GM10248 (cell line): ENCODE results near the gene ZNF665.
"Not testable (repeated sequence)": the region's sequence is repeated elsewhere in the genome, so short reads cannot be mapped to it uniquely, and the experiment has no call there.

ENCODE experiments used
- CTCF ChIA-PET: fragments of 300-600 bp; sonication (Branson Sonifier 250); formaldehyde crosslinking; extraction: SDS; loops from one replicate; lab custom pipeline; 2021; ENCODE audit warnings: antibody characterized with exemption; lab: Yijun Ruan, JAX
- POLR2A ChIA-PET: fragments of 350-650 bp; sonication (Branson Sonifier 250); formaldehyde crosslinking; extraction: SDS; loops from one replicate; lab custom pipeline; 2020; ENCODE audit warnings: antibody characterized with exemption; lab: Yijun Ruan, JAX
- DNase-seq: peaks from one replicate; pipeline ENCODE4 v3.0.0; 2012; ENCODE audit errors: extremely low spot score
- TF ChIP-seq, protein P1 (sequence below): IDR thresholded peaks from 2 replicates; pipeline ENCODE4 v1.5.1; 2012; ENCODE audit warnings: mild to moderate bottlenecking, low read depth; ENCODE audit errors: extremely low read depth, missing control alignments, control extremely low read depth

Gene ZNF665

DNA sequence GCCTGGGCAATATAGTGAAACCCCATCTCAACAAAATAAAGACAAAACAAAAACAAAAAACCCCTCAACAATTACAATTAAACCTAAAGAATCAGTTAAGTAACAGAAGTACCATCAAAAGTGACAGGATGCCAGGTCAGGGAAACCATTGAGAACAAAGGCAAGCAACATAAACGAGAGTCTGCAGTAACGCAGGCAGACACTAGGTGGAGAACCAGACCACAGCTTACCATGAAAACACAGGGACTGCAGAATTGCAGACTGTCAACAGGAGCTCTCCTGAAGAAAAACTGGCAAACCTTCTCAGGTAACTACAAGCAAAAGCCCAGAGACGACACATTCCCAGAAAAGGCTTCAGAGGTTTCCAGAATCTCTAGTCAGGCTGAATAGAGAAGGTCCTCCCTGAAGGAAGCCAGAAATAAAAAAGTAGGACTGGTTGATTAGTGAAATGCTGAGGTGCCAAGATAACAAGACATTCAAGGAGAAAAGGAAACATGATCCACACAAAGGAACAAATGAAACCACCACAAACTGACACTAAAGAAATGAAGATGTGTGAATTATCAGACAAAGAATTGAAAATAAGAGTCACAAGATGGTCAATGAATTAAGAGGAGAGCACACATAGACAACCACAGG lies 2.2 kb upstream of the ZNF665 start:
- ChIA-PET POLR2A (no interaction called here), CTCF (interaction anchor here (0.7 to 1.6 kb wide), 10 partner anchors 8 to 1071 kb away, joined by 3 to 4 read pairs (median 3); no protein-coding TSS in a partner anchor)
- TF ChIP-seq, protein P1, sequence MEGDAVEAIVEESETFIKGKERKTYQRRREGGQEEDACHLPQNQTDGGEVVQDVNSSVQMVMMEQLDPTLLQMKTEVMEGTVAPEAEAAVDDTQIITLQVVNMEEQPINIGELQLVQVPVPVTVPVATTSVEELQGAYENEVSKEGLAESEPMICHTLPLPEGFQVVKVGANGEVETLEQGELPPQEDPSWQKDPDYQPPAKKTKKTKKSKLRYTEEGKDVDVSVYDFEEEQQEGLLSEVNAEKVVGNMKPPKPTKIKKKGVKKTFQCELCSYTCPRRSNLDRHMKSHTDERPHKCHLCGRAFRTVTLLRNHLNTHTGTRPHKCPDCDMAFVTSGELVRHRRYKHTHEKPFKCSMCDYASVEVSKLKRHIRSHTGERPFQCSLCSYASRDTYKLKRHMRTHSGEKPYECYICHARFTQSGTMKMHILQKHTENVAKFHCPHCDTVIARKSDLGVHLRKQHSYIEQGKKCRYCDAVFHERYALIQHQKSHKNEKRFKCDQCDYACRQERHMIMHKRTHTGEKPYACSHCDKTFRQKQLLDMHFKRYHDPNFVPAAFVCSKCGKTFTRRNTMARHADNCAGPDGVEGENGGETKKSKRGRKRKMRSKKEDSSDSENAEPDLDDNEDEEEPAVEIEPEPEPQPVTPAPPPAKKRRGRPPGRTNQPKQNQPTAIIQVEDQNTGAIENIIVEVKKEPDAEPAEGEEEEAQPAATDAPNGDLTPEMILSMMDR = peak; percentile 90
- peak; percentile 66 for DNase-seq

DNA sequence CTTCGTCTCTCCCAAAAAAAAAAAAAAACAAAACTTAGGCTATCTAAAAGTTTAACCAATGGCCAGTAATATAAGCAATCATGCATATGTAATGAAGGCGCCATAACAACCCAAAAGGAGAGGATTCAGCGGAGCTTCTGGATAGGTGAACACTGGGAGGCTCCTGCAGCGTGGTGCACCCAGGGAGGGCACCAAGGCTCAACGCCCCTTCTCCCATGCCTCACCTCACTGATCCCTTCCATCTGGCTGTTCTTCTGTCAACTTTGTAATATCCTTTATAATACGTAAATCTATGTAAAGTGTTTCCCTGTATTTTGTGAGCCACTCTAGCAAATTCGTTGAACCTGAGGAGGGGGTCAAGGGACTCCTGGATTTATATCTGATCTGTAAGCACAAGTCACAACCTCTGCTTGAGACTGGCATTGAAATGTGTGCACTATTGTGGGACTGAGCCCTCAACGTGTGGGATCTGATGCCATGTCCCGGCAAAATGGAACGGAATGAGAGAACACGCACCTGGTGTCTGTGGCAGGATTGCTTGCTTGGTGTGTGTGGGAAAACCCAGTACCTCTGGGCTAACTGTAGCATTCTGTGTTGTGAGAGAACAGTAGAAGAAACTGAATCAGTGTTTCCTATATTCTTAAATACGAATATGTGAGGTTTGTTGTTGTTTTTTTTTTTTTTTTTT lies 521 bp upstream of the ZNF665 start:
- ChIA-PET POLR2A (no interaction called here), CTCF (no interaction called here)
- TF ChIP-seq, protein P1 = no peak
- no peak for DNase-seq

DNA sequence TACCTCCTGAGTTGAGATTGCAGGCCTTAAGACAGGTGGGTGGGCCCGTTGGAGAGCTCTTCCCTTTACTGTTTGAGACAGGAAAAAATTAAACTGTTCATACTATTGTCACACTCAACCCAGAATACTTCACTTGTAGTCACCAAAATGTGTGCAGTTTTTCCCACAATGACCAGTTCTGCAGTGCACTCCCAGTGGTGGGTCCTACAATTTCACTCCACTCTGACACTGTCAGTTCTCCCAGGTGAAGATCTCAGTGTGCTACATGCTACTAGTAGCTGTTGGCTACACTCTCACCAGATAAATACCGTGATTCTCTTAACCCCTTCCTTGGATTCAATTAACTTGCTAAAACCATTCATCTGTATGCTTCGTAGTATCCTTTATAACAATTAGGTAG lies 2.9 kb downstream of the ZNF665 start:
- DNase-seq = no peak
- POLR2A ChIA-PET = no interaction called here
- CTCF ChIA-PET = interaction anchor here (1.2 kb wide), 1 partner anchor 9 kb away, joined by 6 read pairs; no protein-coding TSS in a partner anchor
- TF ChIP-seq, protein P1 = no peak

DNA sequence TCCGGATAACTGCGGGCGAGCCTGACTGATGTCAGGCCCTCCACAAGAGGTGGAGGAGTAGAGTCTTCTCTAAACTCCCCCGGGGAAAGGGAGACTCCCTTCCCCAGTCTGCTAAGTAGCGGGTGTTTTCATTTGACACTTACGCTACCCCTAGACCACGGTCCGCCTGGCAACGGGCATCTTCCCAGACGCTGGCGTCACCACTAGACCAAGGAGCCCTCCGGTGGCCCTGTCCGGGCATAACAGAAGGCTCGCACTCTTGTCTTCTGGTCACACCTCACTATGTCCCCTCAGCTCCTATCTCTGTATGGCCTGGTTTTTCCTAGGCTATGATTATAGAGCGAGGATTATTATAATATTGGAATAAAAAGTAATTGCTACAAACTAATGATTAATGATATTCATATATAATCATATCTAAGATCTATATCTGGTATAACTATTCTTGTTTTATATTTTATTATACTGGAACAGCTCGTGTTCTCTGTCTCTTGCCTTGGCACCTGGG lies 3.4 kb downstream of the ZNF665 start:
- POLR2A ChIA-PET, CTCF ChIA-PET, DNase-seq: not testable (repeated sequence)

DNA sequence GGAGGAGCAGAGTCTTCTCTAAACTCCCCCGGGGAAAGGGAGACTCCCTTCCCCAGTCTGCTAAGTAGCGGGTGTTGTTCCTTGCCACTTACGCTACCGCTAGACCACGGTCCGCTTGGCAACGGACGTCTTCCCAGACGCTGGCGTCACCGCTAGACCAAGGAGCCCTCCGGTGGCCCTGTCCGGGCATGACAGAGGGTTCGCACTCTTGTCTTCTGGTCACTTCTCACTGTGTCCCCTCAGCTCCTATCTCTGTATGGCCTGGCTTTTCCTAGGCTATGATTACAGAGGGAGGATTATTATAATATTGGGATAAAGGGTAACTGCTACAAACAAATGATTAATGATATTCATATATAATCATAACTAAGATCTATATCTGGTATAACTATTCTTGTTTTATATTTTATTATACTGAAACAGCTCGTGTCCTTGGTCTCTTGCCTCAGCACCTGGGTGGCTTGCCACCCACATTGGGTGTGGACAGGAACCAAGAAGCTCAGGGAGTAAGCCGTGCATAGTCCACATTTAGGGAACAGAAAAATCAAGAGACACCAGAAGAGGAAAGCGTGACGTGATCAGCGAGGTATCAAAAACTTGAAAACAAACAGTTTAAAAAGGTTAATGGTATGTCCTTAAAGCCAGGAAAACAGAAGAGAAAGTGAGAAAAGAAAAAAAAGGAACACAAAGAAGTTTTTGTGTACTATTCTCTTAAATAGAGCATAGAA lies 7.8 kb downstream of the ZNF665 start:
- CTCF ChIA-PET, DNase-seq, POLR2A ChIA-PET: not testable (repeated sequence)
- TF ChIP-seq, protein P1 = peak; percentile 13

DNA sequence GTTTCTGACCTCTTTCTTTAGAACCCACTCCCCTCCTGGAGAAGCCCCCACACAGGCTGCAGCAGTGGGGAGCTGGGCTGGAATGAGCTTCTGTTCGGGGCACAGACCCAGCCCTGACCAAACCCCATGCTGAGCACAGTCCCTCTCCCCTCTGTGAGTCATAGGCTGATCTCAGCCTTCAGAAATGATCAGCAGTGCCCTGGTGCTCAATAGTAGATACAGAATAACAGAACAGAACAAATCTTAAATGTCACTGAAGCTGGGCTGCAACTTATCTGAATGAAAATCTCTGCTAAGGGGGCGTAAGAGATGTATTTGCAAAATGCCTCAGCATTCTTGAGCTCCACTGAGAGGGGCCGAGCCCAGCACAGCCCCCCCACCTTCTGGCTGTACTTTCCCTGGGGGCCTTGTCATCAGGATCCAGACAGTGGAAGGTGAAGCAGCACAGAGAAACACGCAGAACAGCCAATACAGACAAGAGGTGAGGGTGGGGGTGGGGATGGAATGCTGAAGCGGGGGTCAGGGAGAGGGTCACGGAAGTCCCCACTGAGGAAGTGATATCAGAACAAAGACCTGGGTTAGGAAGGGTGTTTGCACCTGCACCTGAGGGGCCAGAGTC lies 9.9 kb downstream of the ZNF665 start:
- DNase-seq = no peak
- POLR2A ChIA-PET = no interaction called here
- CTCF ChIA-PET = interaction anchor here (1.1 to 1.4 kb wide), 2 partner anchors 19 to 79 kb away, joined by 3 read pairs; no protein-coding TSS in a partner anchor

More for the DNA sequence above, 9.9 kb downstream of the ZNF665 start:
- TF ChIP-seq, protein P1 = no peak
